PC-3 (cell line): ENCODE measurements around the gene LRRC8E. TPM values are rescaled to one million over a fixed set of nuclear protein-coding genes. Genes with fewer than 3 reads are reported as not detected.

Experiments
- ATAC-seq: fragments of 200-7000 bp; cut with Tn5 transposase; 2 replicates; pipeline ENCODE4 v1.9.1; 2020; ENCODE audit warnings: mild to moderate bottlenecking, moderate library complexity
- BruUV-seq: library from RNA; stranded (reverse); fragments of 400-500 nt; replicated peaks from 2 replicates; lab custom pipeline; 2021; lab: Mats Ljungman, UMichigan
- CTCF ChIA-PET: fragments of 300-600 bp; sonication (Branson Sonifier 250); formaldehyde crosslinking; loops from one replicate; lab custom pipeline; 2022; ENCODE audit warnings: antibody characterized with exemption; lab: Charles Lee
- POLR2A ChIA-PET: fragments of 300-600 bp; sonication (Branson Sonifier 250); formaldehyde crosslinking; loops from one replicate; lab custom pipeline; 2022; ENCODE audit warnings: antibody characterized with exemption; ENCODE audit not compliant: unreplicated experiment; lab: Charles Lee
- DNase-seq: peaks from one replicate; pipeline ENCODE4 v3.0.0-alpha.2; 2015
- H2AFZ ChIP-seq: fragments of 300-600 bp; sonication (generic); 2 replicates; pipeline ENCODE4 v1.6.0; 2016; ENCODE audit warnings: antibody characterized with exemption, low read length
- H3F3A ChIP-seq: fragments of 300-600 bp; sonication (generic); one replicate; pipeline ENCODE4 v1.6.0; 2017; ENCODE audit warnings: antibody characterized with exemption, low read length, control low read depth, mild to moderate bottlenecking; ENCODE audit not compliant: unreplicated experiment
- H3K27ac ChIP-seq: fragments of 300-600 bp; sonication (generic); 2 replicates; pipeline ENCODE4 v1.5.1; 2016; ENCODE audit warnings: mild to moderate bottlenecking, low read length
- H3K27me3 ChIP-seq: fragments of 300-600 bp; sonication (generic); 2 replicates; pipeline ENCODE4 v1.6.1; 2016; ENCODE audit warnings: low read length, mixed read lengths
- H3K36me3 ChIP-seq: fragments of 300-600 bp; sonication (generic); 2 replicates; pipeline ENCODE4 v1.6.1; 2016; ENCODE audit warnings: low read depth, mixed run types, low read length, mixed read lengths
- H3K4me1 ChIP-seq: fragments of 300-600 bp; sonication (generic); 2 replicates; pipeline ENCODE4 v1.5.1; 2016; ENCODE audit warnings: low read length; ENCODE audit not compliant: insufficient read depth
- H3K4me2 ChIP-seq: fragments of 300-600 bp; sonication (generic); 2 replicates; pipeline ENCODE4 v1.6.0; 2016; ENCODE audit warnings: low read length
- H3K4me3 ChIP-seq: fragments of 300-600 bp; sonication (generic); 2 replicates; pipeline ENCODE4 v1.5.1; 2016; ENCODE audit warnings: mild to moderate bottlenecking, low read length, mixed read lengths
- H3K79me2 ChIP-seq: fragments of 300-600 bp; sonication (generic); 2 replicates; pipeline ENCODE4 v1.6.1; 2017; ENCODE audit warnings: low read length, mixed read lengths
- H3K9ac ChIP-seq: fragments of 300-600 bp; sonication (generic); 2 replicates; pipeline ENCODE4 v1.6.0; 2016; ENCODE audit warnings: mild to moderate bottlenecking, low read length
- H3K9me2 ChIP-seq: fragments of 300-600 bp; sonication (generic); replicated peaks from 2 replicates; pipeline ENCODE4 v1.6.1; 2016; ENCODE audit warnings: mixed run types, low read length, mixed read lengths
- H3K9me3 ChIP-seq: fragments of 300-600 bp; sonication (generic); 2 replicates; pipeline ENCODE4 v1.6.1; 2016; ENCODE audit warnings: low read length, mixed read lengths
- H4K20me1 ChIP-seq: fragments of 300-600 bp; sonication (generic); 2 replicates; pipeline ENCODE4 v1.6.1; 2016; ENCODE audit warnings: low read length, mixed read lengths
- EZH2 ChIP-seq: fragments of 300-600 bp; sonication (generic); IDR thresholded peaks from one replicate; pipeline ENCODE4 v1.6.1; 2017; ENCODE audit warnings: antibody characterized with exemption, mild to moderate bottlenecking, low read length; ENCODE audit not compliant: unreplicated experiment
- EZH2phosphoT487 ChIP-seq: fragments of 300-600 bp; sonication (generic); IDR thresholded peaks from 2 replicates; pipeline ENCODE4 v1.6.1; 2018; ENCODE audit warnings: mild to moderate bottlenecking, antibody characterized with exemption, low read length, borderline replicate concordance
- intact Hi-C: fragments of 100-400 bp; cut with micrococcal nuclease; formaldehyde crosslinking; loops from 2 replicates; pipeline ENCODE4 v1.9.0; 2023
- total RNA-seq: library from RNA; depleted of rRNA; stranded (reverse); fragments of >200 nt; gene quantifications from 2 replicates; pipeline ENCODE4 v1.2.3, GENCODE V29; 2014
- TF ChIP-seq, protein P1 (sequence below): fragments of 300-600 bp; sonication (generic); conservative IDR thresholded peaks from 2 replicates; pipeline ENCODE4 v1.5.1; 2017; ENCODE audit warnings: antibody characterized with exemption, low read depth, mild to moderate bottlenecking, low read length

The LRRC8E gene
- total RNA-seq, 1 experiment from 2014 or later = 30.8 TPM

DNA sequence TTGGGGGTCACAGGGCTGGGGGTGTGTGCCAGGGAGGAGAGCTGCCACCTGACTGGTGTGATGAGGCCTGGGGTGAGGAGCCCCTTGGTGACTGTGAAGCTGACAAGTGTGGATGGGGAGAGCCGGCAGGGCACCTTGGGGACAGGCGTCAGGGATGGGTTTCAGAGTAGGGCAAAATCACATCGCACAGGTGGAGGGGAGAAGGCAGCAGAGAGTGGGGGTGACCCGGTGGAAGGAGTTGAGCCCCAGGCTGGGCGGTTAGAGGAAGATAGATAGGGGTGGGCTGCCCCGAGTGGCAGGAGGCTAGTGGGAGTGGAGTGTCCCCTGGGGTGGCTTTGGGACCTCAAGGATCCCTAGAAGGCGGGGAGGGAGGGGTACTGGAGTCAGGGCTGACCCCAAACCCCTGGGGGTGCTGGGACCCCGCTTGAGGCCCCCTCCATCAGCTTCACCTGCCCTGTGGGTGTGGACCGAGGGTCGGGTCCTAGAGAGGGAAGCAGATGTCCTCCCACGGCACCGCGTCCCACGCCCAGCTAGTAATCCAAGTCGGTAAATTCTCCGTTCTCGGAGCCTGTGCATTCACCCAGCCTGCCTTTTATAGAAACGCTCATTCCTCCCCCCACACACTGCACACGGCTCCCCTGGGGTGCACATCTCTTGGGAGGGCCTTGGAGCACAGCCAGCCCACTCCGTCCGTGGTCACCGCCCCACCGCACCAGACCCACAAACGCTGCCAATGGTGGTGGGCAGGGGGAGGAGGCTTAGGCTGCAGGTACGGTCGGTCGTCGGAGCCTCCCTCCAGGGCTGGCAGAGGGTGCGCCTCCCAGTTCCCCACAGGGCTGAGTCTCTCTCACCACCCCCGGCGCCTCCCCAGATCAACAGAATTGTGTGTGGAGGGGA, 35.2 kb downstream of the LRRC8E start:
- Histone ChIP-seq H3K9me3 (no peaks in the 10 kb centered on the region), H3K9ac (no peak overlapping the region), H3K36me3 (no peaks in the 10 kb centered on the region; the same call in 1 of the 2 replicates), H3K79me2 (peaks cover 6% of the 10 kb centered on the region; the same call in 1 of the 2 replicates), H3K27me3 (no peaks in the 10 kb centered on the region), H3K9me2 (no peaks in the 10 kb centered on the region), H3K4me2 (no peak overlapping the region), H3K4me3 (no peak overlapping the region), H4K20me1 (0 out of 2 replicates have a peak, but pooled peaks cover 9% of the 10 kb centered on the region), H3K27ac (no peak overlapping the region), H3F3A (no peaks in the 10 kb centered on the region), H2AFZ (no peak overlapping the region), H3K4me1 (peaks cover 36% of the 10 kb centered on the region)
- intact Hi-C loops = no loop called here
- TF ChIP-seq EZH2phosphoT487 = no peak
- TF ChIP-seq, protein P1, sequence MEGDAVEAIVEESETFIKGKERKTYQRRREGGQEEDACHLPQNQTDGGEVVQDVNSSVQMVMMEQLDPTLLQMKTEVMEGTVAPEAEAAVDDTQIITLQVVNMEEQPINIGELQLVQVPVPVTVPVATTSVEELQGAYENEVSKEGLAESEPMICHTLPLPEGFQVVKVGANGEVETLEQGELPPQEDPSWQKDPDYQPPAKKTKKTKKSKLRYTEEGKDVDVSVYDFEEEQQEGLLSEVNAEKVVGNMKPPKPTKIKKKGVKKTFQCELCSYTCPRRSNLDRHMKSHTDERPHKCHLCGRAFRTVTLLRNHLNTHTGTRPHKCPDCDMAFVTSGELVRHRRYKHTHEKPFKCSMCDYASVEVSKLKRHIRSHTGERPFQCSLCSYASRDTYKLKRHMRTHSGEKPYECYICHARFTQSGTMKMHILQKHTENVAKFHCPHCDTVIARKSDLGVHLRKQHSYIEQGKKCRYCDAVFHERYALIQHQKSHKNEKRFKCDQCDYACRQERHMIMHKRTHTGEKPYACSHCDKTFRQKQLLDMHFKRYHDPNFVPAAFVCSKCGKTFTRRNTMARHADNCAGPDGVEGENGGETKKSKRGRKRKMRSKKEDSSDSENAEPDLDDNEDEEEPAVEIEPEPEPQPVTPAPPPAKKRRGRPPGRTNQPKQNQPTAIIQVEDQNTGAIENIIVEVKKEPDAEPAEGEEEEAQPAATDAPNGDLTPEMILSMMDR = no peak
- TF ChIP-seq EZH2 = no peak
- ATAC-seq (no peak), DNase-seq (no peak)
- BruUV-seq = no TSS peak
- CTCF ChIA-PET = interaction anchor here (0.6 kb wide), 2 partner anchors 145 to 196 kb away, joined by 3 to 8 read pairs; no protein-coding TSS in a partner anchor
- POLR2A ChIA-PET = interaction anchor here (0.6 kb wide), 1 partner anchor 481 kb away, joined by 34 read pairs; no protein-coding TSS in a partner anchor

DNA sequence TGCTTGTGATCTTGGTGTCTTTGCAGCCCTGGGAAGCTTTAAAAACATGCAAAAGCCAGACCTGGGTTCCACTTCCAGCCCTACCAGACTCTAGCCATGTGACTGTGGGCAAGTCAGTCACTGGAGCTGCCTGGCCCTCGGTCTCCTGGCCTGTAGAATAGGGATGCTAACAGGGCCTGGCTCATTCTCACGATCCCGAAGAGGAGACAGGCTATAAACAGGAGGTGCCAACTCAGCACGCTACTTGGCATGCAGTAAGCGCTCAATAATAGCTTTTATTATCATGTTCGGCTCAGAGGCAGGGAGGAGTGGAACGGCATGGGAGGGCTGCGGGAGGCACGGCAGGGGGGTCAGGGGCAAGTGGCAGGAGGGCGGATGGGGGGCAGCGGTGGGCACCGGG, 35.9 kb downstream of the LRRC8E start:
- no peak overlapping the region for H2AFZ ChIP-seq
- 0 out of 2 replicates have a peak, but pooled peaks cover 9% of the 10 kb centered on the region for H4K20me1 ChIP-seq
- ChIA-PET CTCF (interaction anchor here (0.6 kb wide), 1 partner anchor 195 kb away, joined by 3 read pairs; no protein-coding TSS in a partner anchor), POLR2A (interaction anchor here (0.6 kb wide), 1 partner anchor 482 kb away, joined by 34 read pairs; no protein-coding TSS in a partner anchor)
- no TSS peak for BruUV-seq
- H3K9me3 ChIP-seq = no peaks in the 10 kb centered on the region
- no peak overlapping the region for H3K27ac ChIP-seq
- H3K9ac ChIP-seq = no peak overlapping the region
- no peak overlapping the region for H3K4me3 ChIP-seq
- no peaks in the 10 kb centered on the region for H3K27me3 ChIP-seq
- no peaks in the 10 kb centered on the region; the same call in 1 of the 2 replicates for H3K36me3 ChIP-seq
- H3K79me2 ChIP-seq = 0 out of 2 replicates have a peak, but pooled peaks cover 5% of the 10 kb centered on the region
- no peaks in the 10 kb centered on the region for H3F3A ChIP-seq
- H3K4me1 ChIP-seq = peaks cover 43% of the 10 kb centered on the region
- no peak for ATAC-seq
- no peak for TF ChIP-seq EZH2phosphoT487
- TF ChIP-seq, protein P1 = no peak
- TF ChIP-seq EZH2 = no peak
- DNase-seq = no peak
- no peaks in the 10 kb centered on the region for H3K9me2 ChIP-seq
- intact Hi-C loops = no loop called here
- H3K4me2 ChIP-seq = no peak overlapping the region
